ENCODE results near the gene SPAG9. TPM values are rescaled to one million over a fixed set of nuclear protein-coding genes. Genes with fewer than 3 reads are reported as not detected.

SPAG9 gene
- total and polyA plus RNA-seq, 12 donors: 20.7 to 65.8 (median 51.6) TPM

DNA sequence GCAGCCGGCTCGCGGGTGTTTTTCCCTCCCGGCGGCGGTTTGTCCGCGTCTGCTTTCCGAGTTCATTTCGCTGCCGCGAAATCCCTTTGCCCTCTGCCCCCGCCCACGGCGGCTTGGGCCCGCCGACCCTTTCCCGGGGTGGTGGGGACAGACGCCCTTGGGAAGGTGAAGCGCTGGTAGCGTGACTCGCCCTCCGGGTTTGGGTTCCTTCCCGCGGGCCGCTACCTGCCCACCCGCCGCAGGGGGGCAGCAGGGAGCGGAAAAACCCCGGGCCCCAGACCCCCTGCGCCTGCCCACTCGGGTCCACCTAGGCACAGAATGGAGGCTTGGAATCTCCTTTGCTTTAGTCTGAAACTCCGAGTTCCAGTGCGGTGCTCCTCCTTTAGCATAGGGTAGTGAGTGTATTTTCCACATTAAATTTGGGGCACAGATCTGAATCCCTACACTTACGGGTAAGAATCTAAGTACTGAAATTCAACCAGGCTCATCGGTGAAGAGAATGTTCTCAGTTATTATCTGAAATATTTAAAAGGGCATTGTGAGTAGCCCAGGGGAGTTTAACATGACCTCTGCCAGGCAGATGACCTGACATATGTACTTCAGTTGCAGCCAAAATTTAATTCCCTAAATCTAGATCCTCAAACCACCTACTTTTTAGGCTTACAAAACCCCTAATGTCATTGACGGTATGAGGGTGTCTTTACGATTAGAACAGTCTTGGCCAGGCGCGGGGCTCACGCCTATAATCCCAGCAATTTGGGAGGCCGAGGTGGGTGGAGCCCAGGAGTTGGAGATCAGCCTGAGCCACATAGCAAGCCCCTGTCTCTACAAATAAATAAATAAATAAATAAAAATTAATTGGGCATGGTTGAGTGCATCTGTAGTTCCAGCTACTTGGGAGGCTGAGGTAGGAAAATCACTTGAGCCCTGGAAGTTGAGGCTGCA lies 46.6 kb upstream of the SPAG9 start:
- DNase-seq: peak; percentile 16 to 56
- intact Hi-C loops (cut with DNase I): loop anchor here in 2 of 10 donors (1.0 to 5.0 kb wide), 3 partner anchors 46 to 165 kb away; partner anchors contain the start of genes MBTD1 (in 1 of the 2) and UTP18 (in 1 of the 2)
- H3K4me3 ChIP-seq: peak overlapping the region; percentile 65 to 97 (median 90)
- peaks cover 0 to 60% (median 26%) of the 10 kb centered on the region in 9 donors for H3K36me3 ChIP-seq
- ATAC-seq: peak; percentile 21 to 52 (median 43)
- no peaks in the 10 kb centered on the region for H3K27me3 ChIP-seq
- no peaks in the 10 kb centered on the region for H3K9me3 ChIP-seq
- peaks cover 0 to 20% (median 14%) of the 10 kb centered on the region in 9 donors for H3K4me1 ChIP-seq
- TF ChIP-seq CTCF (IDR thresholded peaks at IDR 0.05): peak; percentile 28 to 80 (median 67)
- peak overlapping the region; percentile 76 to 98 (median 93) for H3K27ac ChIP-seq
- 17 to 21% methylated on average over 42 of the region's 42 CpGs for WGBS, 2 donors

- ATAC-seq: peak; percentile 95 to 97 (median 96)
Measured at GRCh38 chr17:51166198-51166986, 45.7 kb upstream of the SPAG9 start, which contains the start of gene NME2. TSS of gene NME2 (plus strand) at chr17:51166411. CDS start at chr17:51166831, 420 bp downstream.

GRCh38 chr17:51165680-51166197 lies 45.1 kb upstream of the SPAG9 start:
- H3K9me3 ChIP-seq: no peaks in the 10 kb centered on the region
- H3K4me3 ChIP-seq: peak overlapping the region; percentile 65 to 97 (median 90)
- H3K27ac ChIP-seq: peak overlapping the region; percentile 76 to 98 (median 93)
- DNase-seq (peak; percentile 18 to 33), ATAC-seq (peak in 5 of 8 donors; percentile 1 to 27 (median 12))
- intact Hi-C loops (cut with DNase I): loop anchor here in 2 of 10 donors (1.0 to 5.0 kb wide), 3 partner anchors 44 to 163 kb away; partner anchors contain the start of genes MBTD1 (in 1 of the 2) and UTP18 (in 1 of the 2)
- TF ChIP-seq CTCF (IDR thresholded peaks at IDR 0.05): no peak
- peaks cover 0 to 20% (median 14%) of the 10 kb centered on the region in 9 donors for H3K4me1 ChIP-seq
- peaks cover 0 to 60% (median 21%) of the 10 kb centered on the region in 9 donors for H3K36me3 ChIP-seq
- 9 to 10% methylated on average over 21 of the region's 21 CpGs for WGBS, 2 donors
- no peaks in the 10 kb centered on the region for H3K27me3 ChIP-seq

More at GRCh38 chr17:51166198-51166986, 45.7 kb upstream of the SPAG9 start, which contains the start of gene NME2:
- H3K27ac ChIP-seq: peak within 1 kb of the TSS; percentile 76 to 98 (median 93)
- peak; percentile 90 to 93 for DNase-seq
- intact Hi-C loops (cut with DNase I): loop anchor here in 2 of 10 donors (1.0 to 5.0 kb wide), 3 partner anchors 45 to 164 kb away; partner anchors contain the start of genes MBTD1 (in 1 of the 2) and UTP18 (in 1 of the 2)
- peaks cover 0 to 20% (median 14%) of the 10 kb centered on the region in 9 donors for H3K4me1 ChIP-seq
- H3K9me3 ChIP-seq: no peaks in the 10 kb centered on the region
- H3K27me3 ChIP-seq: no peaks in the 10 kb centered on the region
- H3K36me3 ChIP-seq: peaks cover 0 to 60% (median 26%) of the 10 kb centered on the region in 9 donors
- TF ChIP-seq CTCF (IDR thresholded peaks at IDR 0.05): peak in 1 of 9 donors; percentile 14
- 1% methylated on average over 60 to 98 of the region's 98 CpGs for WGBS, 2 donors
- peak within 1 kb of the TSS; percentile 65 to 97 (median 90) for H3K4me3 ChIP-seq
